ENCODE data around the gene MID1.

DNA sequence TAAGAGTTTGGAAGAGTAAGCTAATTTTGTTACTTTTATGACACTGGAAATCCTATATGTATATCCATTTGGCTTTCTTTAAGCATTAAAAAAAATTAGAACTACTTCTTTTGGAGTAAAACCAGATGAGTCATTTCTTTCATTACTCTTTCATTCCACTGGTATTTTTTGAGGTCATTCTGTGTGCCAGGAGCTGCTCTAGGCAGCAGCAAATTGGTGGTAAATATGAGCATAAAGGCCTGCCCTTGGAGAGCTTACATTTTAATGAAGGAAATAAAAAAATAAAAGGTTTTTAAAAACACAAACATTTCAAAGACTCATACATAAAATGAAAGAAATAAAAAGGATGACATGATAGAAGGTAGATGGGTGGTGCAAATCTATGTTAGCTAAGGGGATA is 37.4 kb downstream of the MID1 start:
- TF ChIP-seq, protein P1, sequence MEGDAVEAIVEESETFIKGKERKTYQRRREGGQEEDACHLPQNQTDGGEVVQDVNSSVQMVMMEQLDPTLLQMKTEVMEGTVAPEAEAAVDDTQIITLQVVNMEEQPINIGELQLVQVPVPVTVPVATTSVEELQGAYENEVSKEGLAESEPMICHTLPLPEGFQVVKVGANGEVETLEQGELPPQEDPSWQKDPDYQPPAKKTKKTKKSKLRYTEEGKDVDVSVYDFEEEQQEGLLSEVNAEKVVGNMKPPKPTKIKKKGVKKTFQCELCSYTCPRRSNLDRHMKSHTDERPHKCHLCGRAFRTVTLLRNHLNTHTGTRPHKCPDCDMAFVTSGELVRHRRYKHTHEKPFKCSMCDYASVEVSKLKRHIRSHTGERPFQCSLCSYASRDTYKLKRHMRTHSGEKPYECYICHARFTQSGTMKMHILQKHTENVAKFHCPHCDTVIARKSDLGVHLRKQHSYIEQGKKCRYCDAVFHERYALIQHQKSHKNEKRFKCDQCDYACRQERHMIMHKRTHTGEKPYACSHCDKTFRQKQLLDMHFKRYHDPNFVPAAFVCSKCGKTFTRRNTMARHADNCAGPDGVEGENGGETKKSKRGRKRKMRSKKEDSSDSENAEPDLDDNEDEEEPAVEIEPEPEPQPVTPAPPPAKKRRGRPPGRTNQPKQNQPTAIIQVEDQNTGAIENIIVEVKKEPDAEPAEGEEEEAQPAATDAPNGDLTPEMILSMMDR (IDR thresholded peaks at IDR 0.05; ENCODE audit: insufficient read depth, low read depth, low read length): no peak
- no peak for TF ChIP-seq EZH2 (IDR thresholded peaks at IDR 0.05; ENCODE audit: insufficient read depth, low read length)

Data from astrocyte (in vitro differentiated cells and primary cell).